ENCODE data around the gene C18orf63.

DNA sequence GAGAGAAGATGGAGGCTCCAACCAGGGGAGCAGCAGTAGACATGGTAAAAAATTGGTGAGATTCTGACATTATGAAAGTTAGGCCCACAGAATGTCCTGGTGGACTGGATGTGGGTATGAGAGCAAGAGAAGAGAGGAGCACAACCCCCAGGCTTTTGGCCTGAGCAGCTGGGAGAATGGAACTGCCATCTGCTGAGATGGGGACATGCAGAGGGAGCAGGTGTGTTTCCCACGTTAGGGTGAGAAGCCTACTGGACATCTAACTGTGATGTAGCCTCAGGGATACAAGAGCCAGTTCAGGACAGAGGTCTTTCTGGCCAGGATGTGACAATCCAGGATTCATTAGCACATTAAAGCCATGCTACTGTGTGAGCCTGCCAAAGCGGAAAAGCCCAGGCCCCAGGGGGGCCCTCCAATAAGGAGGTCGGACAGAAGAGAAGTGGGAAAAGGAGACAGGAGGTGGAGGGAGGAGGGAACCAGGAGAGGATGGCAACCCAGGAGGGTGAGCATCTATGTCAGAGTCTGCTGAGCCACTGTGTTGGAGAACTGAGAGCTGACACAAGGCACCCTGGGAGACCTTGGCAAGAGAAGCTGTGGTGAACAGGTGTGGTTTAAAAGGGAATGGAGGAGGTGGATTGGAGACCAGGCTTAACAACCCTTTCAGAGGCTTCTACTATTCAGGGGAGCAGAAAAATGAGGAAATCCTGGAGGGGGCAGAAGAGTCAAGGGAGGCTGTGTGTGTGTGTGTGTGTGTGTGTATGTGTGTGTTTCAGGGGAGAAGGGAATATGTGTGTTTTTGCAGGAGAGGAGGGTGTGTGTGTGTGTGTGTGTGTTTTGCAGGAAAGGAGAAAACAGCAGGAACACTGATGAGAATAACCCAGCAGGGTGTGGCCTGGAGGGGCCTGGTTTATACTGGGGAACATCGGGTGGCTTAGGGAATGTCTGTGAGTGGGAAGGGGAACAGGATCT lies 34.3 kb upstream of the C18orf63 start:
- TF ChIP-seq EP300 (IDR thresholded peaks at IDR 0.05), result no peak
- no peak for TF ChIP-seq POLR2A (IDR thresholded peaks at IDR 0.05)
- TF ChIP-seq CTCF (IDR thresholded peaks at IDR 0.05), result no peak

Data from ovary (tissue), 3 donors.